Measurements from ENCODE around the gene EXOC1. TPM values are rescaled to one million over a fixed set of nuclear protein-coding genes. Genes with fewer than 3 reads are reported as not detected.

Gene EXOC1
- total RNA-seq, 1 experiment from 2014 or later: 25.2 TPM

DNA sequence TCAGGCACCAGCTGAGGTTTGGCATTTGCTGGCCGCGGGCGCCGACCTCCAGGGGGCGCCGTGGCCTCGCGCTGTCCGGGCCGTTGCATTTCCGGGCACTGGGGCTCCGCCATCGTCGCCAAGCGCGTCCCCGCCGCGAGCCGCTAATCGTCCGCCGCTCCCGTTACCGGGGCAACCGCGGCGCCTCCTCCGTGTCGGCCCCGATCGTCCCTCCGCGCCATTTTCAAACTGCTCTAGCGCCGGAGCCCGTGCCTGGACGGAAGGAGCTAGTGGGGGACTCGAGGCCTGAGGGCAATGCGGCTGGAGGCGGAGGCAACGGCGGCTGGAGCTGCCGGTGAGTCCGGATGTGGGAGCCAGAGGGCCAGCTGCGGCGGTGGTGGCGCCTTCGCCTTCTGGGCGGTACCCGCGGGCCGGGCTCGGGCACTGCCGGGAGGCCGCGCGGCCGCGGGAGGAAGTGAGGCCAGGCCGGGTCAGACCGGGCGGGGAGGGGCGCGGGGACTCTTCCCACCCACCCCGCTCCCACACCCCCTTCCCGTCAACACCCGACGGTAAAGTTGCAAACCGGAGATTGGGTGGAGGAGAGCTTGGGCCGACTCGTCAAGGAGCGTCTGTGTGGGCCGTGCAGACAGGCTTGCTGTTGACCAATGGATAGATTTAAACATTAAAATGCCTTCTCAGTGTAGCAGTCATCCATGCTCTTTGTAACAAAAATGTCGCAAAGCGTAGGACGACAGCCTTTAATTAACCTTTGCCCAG is 95.5 kb downstream of the EXOC1 start, which contains the start of gene CEP135:
CEP135 (plus strand) TSS at position 220 of the 756 bp plus-strand sequence. CDS start 3,186 bp downstream, outside the sequence.
- DNase-seq: peak; percentile 92
- Mint-ChIP-seq H3K36me3 (ENCODE audit: insufficient read depth, unreplicated experiment) (peaks cover 27% of the 10 kb centered on the region), H3K27me3 (ENCODE audit: unreplicated experiment) (no peaks in the 10 kb centered on the region), H3K4me1 (ENCODE audit: low read depth, unreplicated experiment) (peaks cover 16% of the 10 kb centered on the region), H3K27ac (ENCODE audit: unreplicated experiment) (peak within 1 kb of the TSS; percentile 86), H3K4me3 (ENCODE audit: low read depth, unreplicated experiment) (peak within 1 kb of the TSS; percentile 77), H3K9me3 (ENCODE audit: low read depth, unreplicated experiment) (no peaks in the 10 kb centered on the region)
- TF ChIP-seq, protein P1, sequence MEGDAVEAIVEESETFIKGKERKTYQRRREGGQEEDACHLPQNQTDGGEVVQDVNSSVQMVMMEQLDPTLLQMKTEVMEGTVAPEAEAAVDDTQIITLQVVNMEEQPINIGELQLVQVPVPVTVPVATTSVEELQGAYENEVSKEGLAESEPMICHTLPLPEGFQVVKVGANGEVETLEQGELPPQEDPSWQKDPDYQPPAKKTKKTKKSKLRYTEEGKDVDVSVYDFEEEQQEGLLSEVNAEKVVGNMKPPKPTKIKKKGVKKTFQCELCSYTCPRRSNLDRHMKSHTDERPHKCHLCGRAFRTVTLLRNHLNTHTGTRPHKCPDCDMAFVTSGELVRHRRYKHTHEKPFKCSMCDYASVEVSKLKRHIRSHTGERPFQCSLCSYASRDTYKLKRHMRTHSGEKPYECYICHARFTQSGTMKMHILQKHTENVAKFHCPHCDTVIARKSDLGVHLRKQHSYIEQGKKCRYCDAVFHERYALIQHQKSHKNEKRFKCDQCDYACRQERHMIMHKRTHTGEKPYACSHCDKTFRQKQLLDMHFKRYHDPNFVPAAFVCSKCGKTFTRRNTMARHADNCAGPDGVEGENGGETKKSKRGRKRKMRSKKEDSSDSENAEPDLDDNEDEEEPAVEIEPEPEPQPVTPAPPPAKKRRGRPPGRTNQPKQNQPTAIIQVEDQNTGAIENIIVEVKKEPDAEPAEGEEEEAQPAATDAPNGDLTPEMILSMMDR (IDR thresholded peaks at IDR 0.05; ENCODE audit: unreplicated experiment): peak; percentile 82
- no TSS peak for BruUV-seq (replicated peaks)
- intact Hi-C loops (cut with micrococcal nuclease; ENCODE audit: unreplicated experiment): loop anchor here (1.0 to 10.0 kb wide), 2 partner anchors 96 to 352 kb away; a partner anchor contains a TSS
- CTCF ChIA-PET: interaction anchor here (0.6 to 1.2 kb wide), 10 partner anchors 30 to 1006 kb away, joined by 3 to 5 read pairs (median 4); partner anchors contain the start of gene SRP72

DNA sequence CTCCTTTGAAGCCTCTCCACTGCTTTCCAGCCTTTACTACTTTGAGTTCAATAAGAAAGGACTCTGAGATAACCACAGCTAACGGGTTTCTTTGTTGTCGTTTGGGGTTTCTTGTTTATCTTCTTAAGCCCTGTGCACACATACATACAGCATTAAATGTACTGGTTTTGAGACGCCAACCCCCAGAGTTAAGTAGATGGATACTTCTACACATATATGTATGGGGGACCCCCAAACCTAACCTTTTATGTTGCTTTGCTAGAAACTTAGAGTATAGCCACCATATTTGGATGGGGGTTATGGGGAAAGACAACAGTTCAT is 96.0 kb downstream of the EXOC1 start:
- peak overlapping the region; percentile 86 for H3K27ac Mint-ChIP-seq (ENCODE audit: unreplicated experiment)
- intact Hi-C loops (cut with micrococcal nuclease; ENCODE audit: unreplicated experiment): loop anchor here (10.0 kb wide), 1 partner anchor 95 kb away; a partner anchor contains a TSS
- H3K4me1 Mint-ChIP-seq (ENCODE audit: low read depth, unreplicated experiment): peaks cover 16% of the 10 kb centered on the region
- no peak for DNase-seq
- H3K36me3 Mint-ChIP-seq (ENCODE audit: insufficient read depth, unreplicated experiment): peaks cover 27% of the 10 kb centered on the region
- H3K27me3 Mint-ChIP-seq (ENCODE audit: unreplicated experiment): no peaks in the 10 kb centered on the region
- peak overlapping the region; percentile 77 for H3K4me3 Mint-ChIP-seq (ENCODE audit: low read depth, unreplicated experiment)
- TF ChIP-seq, protein P1 (IDR thresholded peaks at IDR 0.05; ENCODE audit: unreplicated experiment): no peak
- BruUV-seq (replicated peaks): no TSS peak
- H3K9me3 Mint-ChIP-seq (ENCODE audit: low read depth, unreplicated experiment): no peaks in the 10 kb centered on the region
- CTCF ChIA-PET: interaction anchor here (0.7 to 1.2 kb wide), 4 partner anchors 42 to 1005 kb away, joined by 3 to 4 read pairs (median 4); a partner anchor contains a TSS

DNA sequence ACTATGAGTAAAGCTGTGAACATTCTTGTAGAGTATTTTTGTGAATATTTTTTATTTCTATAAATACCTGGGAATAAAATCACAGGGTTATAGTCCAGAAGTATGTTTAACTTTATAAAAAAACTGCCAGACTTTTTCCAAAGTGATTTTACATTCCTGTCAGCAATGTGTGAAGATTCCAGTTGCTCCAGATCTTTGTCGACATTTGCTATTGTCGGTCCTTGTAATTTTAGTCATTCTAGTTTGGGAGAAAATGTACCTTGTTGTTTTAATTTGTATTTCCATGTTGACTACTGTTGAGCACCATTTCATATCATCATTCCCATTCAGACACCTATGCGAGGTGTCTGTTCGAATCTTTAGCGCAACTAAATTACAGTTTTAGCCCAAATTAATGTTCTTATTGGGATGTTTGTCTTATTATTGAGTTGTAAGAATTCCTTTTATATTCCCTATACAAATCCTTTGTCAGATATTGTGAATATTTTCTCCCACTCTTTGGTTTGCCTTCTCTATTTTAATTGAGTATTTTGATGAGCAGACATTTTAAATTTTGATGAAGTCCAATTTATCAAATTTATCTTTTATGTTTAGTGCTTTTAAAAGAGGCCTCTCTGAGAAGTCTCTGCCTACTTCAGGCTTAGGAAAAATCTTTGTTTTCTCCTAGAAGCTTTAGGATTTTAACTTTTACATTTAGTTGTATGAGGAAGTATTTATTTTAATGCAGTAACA is 97.9 kb downstream of the EXOC1 start:
- DNase-seq: no peak
- Mint-ChIP-seq H3K27ac (ENCODE audit: unreplicated experiment) (no peak overlapping the region), H3K4me1 (ENCODE audit: low read depth, unreplicated experiment) (peaks cover 16% of the 10 kb centered on the region), H3K9me3 (ENCODE audit: low read depth, unreplicated experiment) (no peaks in the 10 kb centered on the region), H3K4me3 (ENCODE audit: low read depth, unreplicated experiment) (no peak overlapping the region), H3K36me3 (ENCODE audit: insufficient read depth, unreplicated experiment) (peaks cover 27% of the 10 kb centered on the region), H3K27me3 (ENCODE audit: unreplicated experiment) (no peaks in the 10 kb centered on the region)
- TF ChIP-seq, protein P1 (IDR thresholded peaks at IDR 0.05; ENCODE audit: unreplicated experiment): no peak
- CTCF ChIA-PET: no interaction called here
- intact Hi-C loops (cut with micrococcal nuclease; ENCODE audit: unreplicated experiment): loop anchor here (5.0 kb wide), 1 partner anchor 49 kb away; no protein-coding TSS in a partner anchor
- BruUV-seq (replicated peaks): no TSS peak

Other genes with a start within 250 kb of the EXOC1 start
- 3.8 and 4.1 TPM in 2 replicates for gene NMU, start 217.3 kb upstream of the EXOC1 start, total RNA-seq (2022)
- not detected in 2 replicates for gene EXOC1L, start 33.9 kb upstream of the EXOC1 start, total RNA-seq (2022)
- gene CEP135, start 95.3 kb downstream of the EXOC1 start, total RNA-seq (2022): 8.0 and 9.4 TPM in 2 replicates

Data from Calu3 (cell line).